ENCODE measurements around the gene TSPEAR.

Gene TSPEAR

DNA sequence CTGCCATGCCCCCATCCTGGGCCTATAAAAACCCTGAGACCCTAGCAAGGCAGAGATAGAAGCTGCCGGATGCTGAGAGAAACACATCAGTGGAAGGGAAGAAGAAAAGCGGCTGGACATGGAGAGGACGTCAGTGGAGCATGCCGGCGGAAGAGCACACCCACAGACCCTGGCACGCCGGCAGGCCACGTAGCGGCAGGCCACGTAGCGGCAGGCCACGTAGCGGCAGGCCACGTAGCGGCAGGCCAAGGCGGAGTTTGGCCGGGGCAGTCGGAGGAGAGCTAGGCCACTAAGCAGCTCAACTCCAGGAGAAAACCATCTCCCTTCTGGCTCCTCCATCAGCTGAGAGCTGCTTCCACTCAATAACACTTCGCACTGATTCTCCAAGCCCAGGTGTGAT lies 221.0 kb downstream of the TSPEAR start:
- no peak overlapping the region for H3K4me3 ChIP-seq (replicated peaks; ENCODE audit: low read depth, low read length)
- DNase-seq (ENCODE audit: low read depth), result no peak
- TF ChIP-seq, protein P1, sequence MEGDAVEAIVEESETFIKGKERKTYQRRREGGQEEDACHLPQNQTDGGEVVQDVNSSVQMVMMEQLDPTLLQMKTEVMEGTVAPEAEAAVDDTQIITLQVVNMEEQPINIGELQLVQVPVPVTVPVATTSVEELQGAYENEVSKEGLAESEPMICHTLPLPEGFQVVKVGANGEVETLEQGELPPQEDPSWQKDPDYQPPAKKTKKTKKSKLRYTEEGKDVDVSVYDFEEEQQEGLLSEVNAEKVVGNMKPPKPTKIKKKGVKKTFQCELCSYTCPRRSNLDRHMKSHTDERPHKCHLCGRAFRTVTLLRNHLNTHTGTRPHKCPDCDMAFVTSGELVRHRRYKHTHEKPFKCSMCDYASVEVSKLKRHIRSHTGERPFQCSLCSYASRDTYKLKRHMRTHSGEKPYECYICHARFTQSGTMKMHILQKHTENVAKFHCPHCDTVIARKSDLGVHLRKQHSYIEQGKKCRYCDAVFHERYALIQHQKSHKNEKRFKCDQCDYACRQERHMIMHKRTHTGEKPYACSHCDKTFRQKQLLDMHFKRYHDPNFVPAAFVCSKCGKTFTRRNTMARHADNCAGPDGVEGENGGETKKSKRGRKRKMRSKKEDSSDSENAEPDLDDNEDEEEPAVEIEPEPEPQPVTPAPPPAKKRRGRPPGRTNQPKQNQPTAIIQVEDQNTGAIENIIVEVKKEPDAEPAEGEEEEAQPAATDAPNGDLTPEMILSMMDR (IDR thresholded peaks at IDR 0.05; ENCODE audit: low read length, missing control alignments), result no peak

DNA sequence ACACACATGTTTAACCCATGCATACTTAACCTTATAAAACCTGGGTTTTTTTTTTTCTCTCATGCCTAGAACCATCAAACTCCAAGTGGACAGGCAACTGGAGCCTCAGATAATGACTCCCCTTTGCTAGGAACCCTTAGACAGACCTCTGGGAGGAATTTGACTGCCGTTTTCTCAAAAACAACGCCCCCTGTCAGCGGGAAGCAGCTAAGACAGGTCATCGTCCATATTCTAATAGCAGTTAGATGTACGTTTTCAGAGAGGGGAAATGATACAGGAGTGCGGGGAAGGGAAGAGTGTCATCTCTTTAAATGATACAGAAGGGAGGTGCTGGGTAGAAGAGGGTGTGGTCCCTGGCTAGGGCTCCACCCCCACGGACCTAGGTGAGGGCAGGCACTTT lies 221.4 kb downstream of the TSPEAR start:
- H3K4me3 ChIP-seq (replicated peaks; ENCODE audit: low read depth, low read length), result no peak overlapping the region

DNA sequence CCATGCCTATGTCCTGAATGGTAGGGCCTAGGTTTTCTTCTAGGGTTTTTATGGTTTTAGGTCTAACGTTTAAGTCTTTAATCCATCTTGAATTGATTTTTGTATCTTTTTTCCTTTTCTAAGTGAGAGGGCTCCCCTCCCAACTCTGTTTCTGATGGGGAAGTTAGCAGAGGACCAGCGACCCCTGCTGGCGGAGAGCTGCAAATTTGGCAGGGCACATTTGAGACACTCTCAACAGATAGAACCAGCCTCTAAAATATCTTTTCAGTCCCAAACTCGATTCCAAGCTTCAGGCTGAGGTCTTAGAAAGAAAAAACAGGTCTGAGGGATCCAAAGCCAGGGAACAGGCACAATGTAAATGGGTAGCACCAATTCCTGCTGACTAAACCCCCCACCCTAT lies 223.5 kb downstream of the TSPEAR start:
- TF ChIP-seq, protein P1 (IDR thresholded peaks at IDR 0.05; ENCODE audit: low read length, missing control alignments), result peak; percentile 62
- peak; percentile 46 for DNase-seq (ENCODE audit: low read depth)
- no peak overlapping the region for H3K4me3 ChIP-seq (replicated peaks; ENCODE audit: low read depth, low read length)

More for the DNA sequence above, 221.4 kb downstream of the TSPEAR start:
- TF ChIP-seq, protein P1 (IDR thresholded peaks at IDR 0.05; ENCODE audit: low read length, missing control alignments), result peak; percentile 17
- DNase-seq (ENCODE audit: low read depth), result no peak

DNA sequence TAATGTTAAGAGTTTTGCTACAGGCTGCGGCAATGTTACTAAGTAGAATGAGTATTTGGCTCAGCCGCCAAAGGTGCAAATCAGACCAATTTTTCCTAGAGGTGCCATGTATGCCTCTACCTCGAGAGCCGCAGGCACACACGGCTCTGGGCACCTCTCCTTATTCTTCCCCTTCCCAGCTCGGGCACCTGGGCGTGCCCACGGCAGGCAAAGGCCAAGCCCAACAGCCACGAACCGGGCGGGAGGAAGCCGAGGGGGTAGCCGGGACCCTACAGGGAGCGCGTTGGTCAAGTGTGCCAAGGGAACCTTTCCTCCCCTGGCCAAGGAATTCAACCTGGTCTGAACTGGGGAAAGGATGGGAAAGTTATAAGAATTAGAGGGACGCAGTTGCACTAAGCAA lies 225.1 kb downstream of the TSPEAR start:
- TF ChIP-seq, protein P1 (IDR thresholded peaks at IDR 0.05; ENCODE audit: low read length, missing control alignments), result no peak
- no peak for DNase-seq (ENCODE audit: low read depth)
- no peak overlapping the region for H3K4me3 ChIP-seq (replicated peaks; ENCODE audit: low read depth, low read length)

DNA sequence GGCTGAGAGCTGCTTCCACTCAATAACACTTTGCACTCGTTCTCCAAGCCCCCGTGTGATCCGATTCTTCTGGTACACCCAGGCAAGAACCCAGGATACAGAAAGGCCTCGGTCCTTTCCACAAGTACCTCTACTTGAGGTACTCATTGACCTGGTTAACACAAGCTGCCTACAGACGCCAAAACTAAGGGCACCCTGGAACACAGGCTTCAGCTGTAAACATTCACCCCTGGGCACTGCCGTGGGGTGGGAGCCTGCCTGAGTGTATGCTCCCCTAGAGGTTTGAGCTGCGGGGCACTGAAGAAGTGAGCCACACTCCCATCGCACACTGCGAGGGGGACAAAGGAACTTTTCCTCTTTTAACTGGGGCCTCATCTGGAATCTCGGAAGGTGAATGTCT lies 225.6 kb downstream of the TSPEAR start:
- no peak for DNase-seq (ENCODE audit: low read depth)
- H3K4me3 ChIP-seq (replicated peaks; ENCODE audit: low read depth, low read length), result no peak overlapping the region
- TF ChIP-seq, protein P1 (IDR thresholded peaks at IDR 0.05; ENCODE audit: low read length, missing control alignments), result no peak

DNA sequence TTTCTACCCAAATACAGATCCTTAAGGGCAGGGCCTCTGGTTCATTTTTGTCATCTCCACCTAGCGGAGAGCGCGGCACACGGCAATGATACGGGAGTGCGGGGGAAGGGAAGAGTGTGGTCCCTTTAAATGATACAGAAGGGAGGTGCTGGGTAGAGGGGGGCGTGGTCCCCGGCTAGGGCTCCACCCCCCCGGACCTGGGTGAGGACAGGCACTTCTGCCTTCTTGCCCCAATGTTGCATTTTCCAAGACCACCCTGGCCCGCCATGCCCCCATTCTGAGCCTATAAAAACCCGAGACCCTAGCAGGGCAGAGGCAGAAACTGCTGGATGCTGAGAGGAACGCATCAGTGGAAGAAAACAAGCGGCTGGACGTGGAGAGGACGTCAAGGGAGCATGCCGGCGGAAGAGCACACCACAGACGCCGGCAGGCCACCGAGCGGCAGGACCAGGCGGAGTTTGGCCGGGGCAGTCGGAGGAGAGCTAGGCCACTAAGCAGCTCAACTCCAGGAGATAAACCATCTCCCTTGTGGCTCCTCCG lies 226.0 kb downstream of the TSPEAR start:
- H3K4me3 ChIP-seq (replicated peaks; ENCODE audit: low read depth, low read length), result no peak overlapping the region
- TF ChIP-seq, protein P1 (IDR thresholded peaks at IDR 0.05; ENCODE audit: low read length, missing control alignments), result no peak
- DNase-seq (ENCODE audit: low read depth), result no peak

DNA sequence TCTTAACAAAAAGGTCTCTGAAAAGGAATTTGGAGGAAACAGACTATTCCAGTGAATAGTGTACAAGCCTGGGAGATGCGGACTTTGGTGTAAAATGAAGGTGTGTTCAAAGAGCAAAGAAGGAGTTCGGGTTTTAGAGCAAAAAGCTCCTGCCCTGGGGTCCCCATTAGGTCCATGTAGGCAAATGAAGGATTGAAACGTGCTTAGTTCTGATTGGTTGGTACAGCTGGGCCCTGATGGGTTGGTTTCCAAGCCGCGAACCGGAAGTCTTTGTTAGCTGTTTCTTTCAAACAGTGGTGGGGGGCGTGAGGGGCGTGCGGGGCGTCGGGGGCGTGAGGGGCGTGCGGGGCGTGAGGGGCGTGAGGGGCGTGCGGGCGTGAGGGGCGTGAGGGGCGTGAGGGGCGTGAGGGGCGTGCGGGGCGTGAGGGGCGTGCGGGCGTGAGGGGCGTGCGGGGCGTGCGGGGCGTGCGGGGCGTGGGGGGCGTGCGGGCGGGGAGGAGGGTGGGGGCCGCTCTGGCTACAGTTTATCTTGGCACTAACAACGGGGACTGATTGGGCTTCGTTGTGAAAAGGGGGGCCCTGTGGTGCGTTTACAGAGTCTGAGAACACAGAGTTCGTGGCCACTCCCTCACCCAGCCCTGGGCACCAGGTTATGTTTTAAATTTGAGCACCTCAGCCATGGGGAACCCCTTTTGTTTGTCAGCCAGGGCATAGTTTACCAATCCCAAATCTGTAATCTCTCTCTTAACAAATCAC lies 226.7 kb downstream of the TSPEAR start:
- H3K4me3 ChIP-seq (replicated peaks; ENCODE audit: low read depth, low read length), result no peak overlapping the region
- DNase-seq (ENCODE audit: low read depth), result no peak
- TF ChIP-seq, protein P1 (IDR thresholded peaks at IDR 0.05; ENCODE audit: low read length, missing control alignments), result no peak

Measured in fibroblast of pulmonary artery (primary cell).